Ovary (tissue), 3 donors: Measurements from ENCODE around the gene WFDC12.

Experiments used
- EP300 ChIP-seq: sonication (generic); formaldehyde crosslinking; IDR thresholded peaks from one replicate; pipeline ENCODE4 v1.6.1; 2017; ENCODE audit warnings: antibody characterized with exemption
- POLR2A ChIP-seq: fragments of 450-650 bp; IDR thresholded peaks from one replicate; pipeline ENCODE4 v1.6.1; 2017; ENCODE audit warnings: antibody characterized with exemption, mild to moderate bottlenecking, moderate library complexity
- TF ChIP-seq, protein P1 (sequence below), 3 donors: fragments of 450-650 bp in 2 of 3; fragments of 200-600 bp in 1 of 3; IDR thresholded peaks; one replicate each; pipeline versions ENCODE4 v1.5.1 to v1.8.0; 2016 to 2022; ENCODE audit warnings: antibody characterized with exemption in 3 of 3, mild to moderate bottlenecking in 1 of 3
- donor health status: DM: no; HTN: no; CAD: no.

- TF ChIP-seq, protein P1, sequence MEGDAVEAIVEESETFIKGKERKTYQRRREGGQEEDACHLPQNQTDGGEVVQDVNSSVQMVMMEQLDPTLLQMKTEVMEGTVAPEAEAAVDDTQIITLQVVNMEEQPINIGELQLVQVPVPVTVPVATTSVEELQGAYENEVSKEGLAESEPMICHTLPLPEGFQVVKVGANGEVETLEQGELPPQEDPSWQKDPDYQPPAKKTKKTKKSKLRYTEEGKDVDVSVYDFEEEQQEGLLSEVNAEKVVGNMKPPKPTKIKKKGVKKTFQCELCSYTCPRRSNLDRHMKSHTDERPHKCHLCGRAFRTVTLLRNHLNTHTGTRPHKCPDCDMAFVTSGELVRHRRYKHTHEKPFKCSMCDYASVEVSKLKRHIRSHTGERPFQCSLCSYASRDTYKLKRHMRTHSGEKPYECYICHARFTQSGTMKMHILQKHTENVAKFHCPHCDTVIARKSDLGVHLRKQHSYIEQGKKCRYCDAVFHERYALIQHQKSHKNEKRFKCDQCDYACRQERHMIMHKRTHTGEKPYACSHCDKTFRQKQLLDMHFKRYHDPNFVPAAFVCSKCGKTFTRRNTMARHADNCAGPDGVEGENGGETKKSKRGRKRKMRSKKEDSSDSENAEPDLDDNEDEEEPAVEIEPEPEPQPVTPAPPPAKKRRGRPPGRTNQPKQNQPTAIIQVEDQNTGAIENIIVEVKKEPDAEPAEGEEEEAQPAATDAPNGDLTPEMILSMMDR (IDR thresholded peaks at IDR 0.05) = no peak
- TF ChIP-seq POLR2A (no peak), EP300 (no peak)
Observed at GRCh38 chr20:45154183-45154582, 29.9 kb upstream of the WFDC12 start.
